ENCODE measurements around the gene PADI1. TPM values are rescaled to one million over a fixed set of nuclear protein-coding genes. Genes with fewer than 3 reads are reported as not detected.

Gene PADI1
- total RNA-seq, 1 experiment from 2014 or later, result 0.37 TPM

DNA sequence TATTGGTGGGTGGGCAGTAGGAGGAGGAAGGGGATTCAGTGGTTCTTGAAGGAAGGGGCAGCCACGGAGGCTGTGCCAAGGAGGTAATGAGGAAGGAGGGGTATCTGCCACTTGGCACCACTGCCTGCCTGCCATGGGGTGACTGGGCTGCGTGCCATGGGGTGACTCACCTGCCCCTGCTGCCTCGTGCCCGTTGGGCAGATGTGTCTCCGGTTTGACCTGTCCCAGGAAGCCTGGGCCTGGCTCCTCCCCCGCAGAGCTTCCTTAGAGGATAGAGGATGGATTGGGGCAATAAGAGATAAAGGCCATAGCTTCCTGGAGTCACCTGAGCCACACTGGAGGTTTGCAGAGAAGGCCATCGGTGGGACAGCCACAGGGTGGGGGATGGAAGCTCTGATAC lies 45.7 kb downstream of the PADI1 start:
- H3K9me2 ChIP-seq (ENCODE audit: insufficient read depth), result no peaks in the 10 kb centered on the region
- RAD21 ChIA-PET (ENCODE audit: low non-redundant PET in 1 of 2, low total read pairs in 2 of 2, uncharacterized antibody in 2 of 2, unreplicated experiment in 2 of 2), result interaction anchor here in 1 of 2 experiments (1.0 kb wide), 1 partner anchor 9 kb away, joined by 3 read pairs; no protein-coding TSS in a partner anchor
- ATAC-seq, result peak; percentile 82
- POLR2A ChIA-PET, result interaction anchor here (1.1 kb wide), 1 partner anchor 55 kb away, joined by 7 read pairs; no protein-coding TSS in a partner anchor
- H4K20me1 ChIP-seq (ENCODE audit: insufficient read depth), result no peaks in the 10 kb centered on the region
- CTCF ChIA-PET, result interaction anchor here (0.7 to 2.6 kb wide), 4 partner anchors 9 to 126 kb away, joined by 3 to 10 read pairs (median 4); no protein-coding TSS in a partner anchor
- H3K9me3 ChIP-seq (ENCODE audit: control insufficient read depth in 1 of 2, insufficient read depth in 1 of 2, low read depth in 1 of 2, low read length in 2 of 2), result no peaks in the 10 kb centered on the region
- DNase-seq (ENCODE audit: low read depth, low spot score), result no peak
- peaks cover 34 to 57% of the 10 kb centered on the region in 2 experiments for H3K4me1 ChIP-seq (ENCODE audit: control insufficient read depth in 1 of 2, insufficient read depth in 2 of 2, low read length in 2 of 2)
- no peaks in the 10 kb centered on the region for H3K36me3 ChIP-seq (ENCODE audit: control insufficient read depth in 1 of 2, insufficient read depth in 2 of 2, low read length in 2 of 2)
- H3K79me2 ChIP-seq (ENCODE audit: insufficient read depth, low read length), result no peaks in the 10 kb centered on the region
- no peaks in the 10 kb centered on the region; the same call in 1 of the 2 replicates for H3K27me3 ChIP-seq (ENCODE audit: insufficient read depth, low read length)
- intact Hi-C loops (cut with micrococcal nuclease), result no loop called here
- 0 out of 2 replicates have a peak overlapping the region, but pooled peaks have one; percentile 22 for H3K9ac ChIP-seq (ENCODE audit: low read length)
- 0 out of 4 replicates have a peak overlapping the region, but pooled peaks of 1 of the 2 experiments have one; percentile 2 for H3K4me3 ChIP-seq (replicated peaks in 1 of 2; ENCODE audit: low read depth in 1 of 2, low read length in 2 of 2)
- no TSS peak for BruUV-seq (replicated peaks)
- H2AFZ ChIP-seq (ENCODE audit: low read depth, low read length, poor library complexity, severe bottlenecking), result no peak overlapping the region
- peak overlapping the region; percentile 12; the same call in 1 of the 2 replicates for H3K27ac ChIP-seq (ENCODE audit: low read depth, low read length)
- H3K4me2 ChIP-seq (ENCODE audit: low read length), result peak overlapping the region; percentile 62
- TF ChIP-seq ELF1 (IDR thresholded peaks at IDR 0.05; ENCODE audit: borderline replicate concordance, low read depth) (no peak), POLR2AphosphoS5 (IDR thresholded peaks at IDR 0.05; ENCODE audit: low read depth, low read length) (peak; percentile 64; the same call in 1 of the 2 replicates), FOSL1 (IDR thresholded peaks at IDR 0.05; ENCODE audit: low read depth) (peak; percentile 91), CBX3 (IDR thresholded peaks at IDR 0.05; ENCODE audit: low read depth) (peak; percentile 86), RAD21 (IDR thresholded peaks at IDR 0.05; ENCODE audit: low read depth) (no peak), EGR1 (IDR thresholded peaks at IDR 0.05; ENCODE audit: low read depth) (peak; percentile 83), SRF (IDR thresholded peaks at IDR 0.05; ENCODE audit: low read depth) (no peak), EZH2 (IDR thresholded peaks at IDR 0.05) (no peak), POLR2A (IDR thresholded peaks at IDR 0.05; ENCODE audit: borderline replicate concordance, extremely low read depth, insufficient read depth, insufficient read length) (no peak), EZH2phosphoT487 (IDR thresholded peaks at IDR 0.05; ENCODE audit: borderline replicate concordance) (no peak), YY1 (IDR thresholded peaks at IDR 0.05; ENCODE audit: extremely low read depth, insufficient replicate concordance, low read depth, low read length) (no peak), ZFX (IDR thresholded peaks at IDR 0.05) (no peak), ZNF274 (IDR thresholded peaks at IDR 0.05; ENCODE audit: low read depth, low read length) (no peak), TCF7L2 (IDR thresholded peaks at IDR 0.05; ENCODE audit: borderline replicate concordance, extremely low read depth, insufficient read depth, insufficient read length) (peak; percentile 11), SIN3A (IDR thresholded peaks at IDR 0.05; ENCODE audit: low read depth) (no peak), CEBPB (IDR thresholded peaks at IDR 0.05; ENCODE audit: low read depth) (no peak), SP1 (IDR thresholded peaks at IDR 0.05; ENCODE audit: low read depth) (peak; percentile 80)
- TF ChIP-seq, protein P1, sequence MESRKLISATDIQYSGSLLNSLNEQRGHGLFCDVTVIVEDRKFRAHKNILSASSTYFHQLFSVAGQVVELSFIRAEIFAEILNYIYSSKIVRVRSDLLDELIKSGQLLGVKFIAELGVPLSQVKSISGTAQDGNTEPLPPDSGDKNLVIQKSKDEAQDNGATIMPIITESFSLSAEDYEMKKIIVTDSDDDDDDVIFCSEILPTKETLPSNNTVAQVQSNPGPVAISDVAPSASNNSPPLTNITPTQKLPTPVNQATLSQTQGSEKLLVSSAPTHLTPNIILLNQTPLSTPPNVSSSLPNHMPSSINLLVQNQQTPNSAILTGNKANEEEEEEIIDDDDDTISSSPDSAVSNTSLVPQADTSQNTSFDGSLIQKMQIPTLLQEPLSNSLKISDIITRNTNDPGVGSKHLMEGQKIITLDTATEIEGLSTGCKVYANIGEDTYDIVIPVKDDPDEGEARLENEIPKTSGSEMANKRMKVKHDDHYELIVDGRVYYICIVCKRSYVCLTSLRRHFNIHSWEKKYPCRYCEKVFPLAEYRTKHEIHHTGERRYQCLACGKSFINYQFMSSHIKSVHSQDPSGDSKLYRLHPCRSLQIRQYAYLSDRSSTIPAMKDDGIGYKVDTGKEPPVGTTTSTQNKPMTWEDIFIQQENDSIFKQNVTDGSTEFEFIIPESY (IDR thresholded peaks at IDR 0.05; ENCODE audit: extremely low read depth, insufficient replicate concordance, low read length), result no peak
- TF ChIP-seq, protein P2, sequence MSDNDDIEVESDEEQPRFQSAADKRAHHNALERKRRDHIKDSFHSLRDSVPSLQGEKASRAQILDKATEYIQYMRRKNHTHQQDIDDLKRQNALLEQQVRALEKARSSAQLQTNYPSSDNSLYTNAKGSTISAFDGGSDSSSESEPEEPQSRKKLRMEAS (IDR thresholded peaks at IDR 0.05), result peak; percentile 89
- TF ChIP-seq, protein P3, sequence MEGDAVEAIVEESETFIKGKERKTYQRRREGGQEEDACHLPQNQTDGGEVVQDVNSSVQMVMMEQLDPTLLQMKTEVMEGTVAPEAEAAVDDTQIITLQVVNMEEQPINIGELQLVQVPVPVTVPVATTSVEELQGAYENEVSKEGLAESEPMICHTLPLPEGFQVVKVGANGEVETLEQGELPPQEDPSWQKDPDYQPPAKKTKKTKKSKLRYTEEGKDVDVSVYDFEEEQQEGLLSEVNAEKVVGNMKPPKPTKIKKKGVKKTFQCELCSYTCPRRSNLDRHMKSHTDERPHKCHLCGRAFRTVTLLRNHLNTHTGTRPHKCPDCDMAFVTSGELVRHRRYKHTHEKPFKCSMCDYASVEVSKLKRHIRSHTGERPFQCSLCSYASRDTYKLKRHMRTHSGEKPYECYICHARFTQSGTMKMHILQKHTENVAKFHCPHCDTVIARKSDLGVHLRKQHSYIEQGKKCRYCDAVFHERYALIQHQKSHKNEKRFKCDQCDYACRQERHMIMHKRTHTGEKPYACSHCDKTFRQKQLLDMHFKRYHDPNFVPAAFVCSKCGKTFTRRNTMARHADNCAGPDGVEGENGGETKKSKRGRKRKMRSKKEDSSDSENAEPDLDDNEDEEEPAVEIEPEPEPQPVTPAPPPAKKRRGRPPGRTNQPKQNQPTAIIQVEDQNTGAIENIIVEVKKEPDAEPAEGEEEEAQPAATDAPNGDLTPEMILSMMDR (IDR thresholded peaks at IDR 0.05 in 2 of 3, conservative IDR thresholded peaks at IDR 0.05 in 1 of 3; ENCODE audit: borderline replicate concordance in 1 of 3, insufficient read depth in 1 of 3, low read depth in 2 of 3, low read length in 2 of 3), result no peak
- TF ChIP-seq, protein P4, sequence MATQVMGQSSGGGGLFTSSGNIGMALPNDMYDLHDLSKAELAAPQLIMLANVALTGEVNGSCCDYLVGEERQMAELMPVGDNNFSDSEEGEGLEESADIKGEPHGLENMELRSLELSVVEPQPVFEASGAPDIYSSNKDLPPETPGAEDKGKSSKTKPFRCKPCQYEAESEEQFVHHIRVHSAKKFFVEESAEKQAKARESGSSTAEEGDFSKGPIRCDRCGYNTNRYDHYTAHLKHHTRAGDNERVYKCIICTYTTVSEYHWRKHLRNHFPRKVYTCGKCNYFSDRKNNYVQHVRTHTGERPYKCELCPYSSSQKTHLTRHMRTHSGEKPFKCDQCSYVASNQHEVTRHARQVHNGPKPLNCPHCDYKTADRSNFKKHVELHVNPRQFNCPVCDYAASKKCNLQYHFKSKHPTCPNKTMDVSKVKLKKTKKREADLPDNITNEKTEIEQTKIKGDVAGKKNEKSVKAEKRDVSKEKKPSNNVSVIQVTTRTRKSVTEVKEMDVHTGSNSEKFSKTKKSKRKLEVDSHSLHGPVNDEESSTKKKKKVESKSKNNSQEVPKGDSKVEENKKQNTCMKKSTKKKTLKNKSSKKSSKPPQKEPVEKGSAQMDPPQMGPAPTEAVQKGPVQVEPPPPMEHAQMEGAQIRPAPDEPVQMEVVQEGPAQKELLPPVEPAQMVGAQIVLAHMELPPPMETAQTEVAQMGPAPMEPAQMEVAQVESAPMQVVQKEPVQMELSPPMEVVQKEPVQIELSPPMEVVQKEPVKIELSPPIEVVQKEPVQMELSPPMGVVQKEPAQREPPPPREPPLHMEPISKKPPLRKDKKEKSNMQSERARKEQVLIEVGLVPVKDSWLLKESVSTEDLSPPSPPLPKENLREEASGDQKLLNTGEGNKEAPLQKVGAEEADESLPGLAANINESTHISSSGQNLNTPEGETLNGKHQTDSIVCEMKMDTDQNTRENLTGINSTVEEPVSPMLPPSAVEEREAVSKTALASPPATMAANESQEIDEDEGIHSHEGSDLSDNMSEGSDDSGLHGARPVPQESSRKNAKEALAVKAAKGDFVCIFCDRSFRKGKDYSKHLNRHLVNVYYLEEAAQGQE (IDR thresholded peaks at IDR 0.05; ENCODE audit: low read depth), result no peak
